AG04450 (cell line): Measurements from ENCODE around the gene NFIB. TPM values are rescaled to one million over a fixed set of nuclear protein-coding genes. Genes with fewer than 3 reads are reported as not detected.

Experiments
- CTCF ChIA-PET: fragments of 300-600, 350-600 bp; formaldehyde crosslinking; extraction: SDS; loops from one replicate; lab custom pipeline; 2022; ENCODE audit warnings: antibody characterized with exemption, inconsistent platforms; lab: Charles Lee
- POLR2A ChIA-PET: fragments of 350-600 bp; formaldehyde crosslinking; extraction: SDS; loops from one replicate; lab custom pipeline; 2021; ENCODE audit warnings: antibody characterized with exemption, inconsistent platforms; lab: Yijun Ruan, JAX
- DNase-seq: peaks from one replicate; pipeline ENCODE4 v3.0.0-alpha.2; 2011; ENCODE audit warnings: low read depth, low spot score
- H3K27ac ChIP-seq: one replicate; pipeline ENCODE4 v1.5.1; 2012; ENCODE audit warnings: low read depth, low read length, control low read depth
- H3K27me3 ChIP-seq: one replicate; pipeline ENCODE4 v1.6.0; 2012; ENCODE audit warnings: low read length; ENCODE audit not compliant: control insufficient read depth, insufficient read depth
- H3K4me3 ChIP-seq: 2 replicates; pipeline ENCODE4 v1.5.1; 2011; ENCODE audit warnings: mild to moderate bottlenecking, low read depth, low read length, control low read depth
- H3K9me3 ChIP-seq: 2 replicates; pipeline ENCODE4 v1.5.1; 2012; ENCODE audit warnings: low read length; ENCODE audit not compliant: control insufficient read depth, insufficient read depth
- CTCF ChIP-seq: IDR thresholded peaks from 2 replicates; pipeline ENCODE4 v1.5.1; 2011; ENCODE audit warnings: low read depth, low read length, control low read depth, inconsistent platforms
- polyA plus RNA-seq: library from polyadenylated mRNA; depleted of rRNA; stranded (reverse); fragments of >200 nt; gene quantifications from 2 replicates; pipeline ENCODE4 v1.2.3, GENCODE V29; 2011

Gene NFIB
- polyA plus RNA-seq, 1 experiment = 2.2 TPM

- H3K27ac ChIP-seq = no peak overlapping the region
- TF ChIP-seq CTCF = no peak
- CTCF ChIA-PET = no interaction called here
- H3K4me3 ChIP-seq = no peak overlapping the region
- no peak for DNase-seq
- POLR2A ChIA-PET = no interaction called here
- H3K9me3 ChIP-seq = no peaks in the 10 kb centered on the region
- no peaks in the 10 kb centered on the region for H3K27me3 ChIP-seq
Observed at GRCh38 chr9:14306188-14306587, 7.8 kb downstream of the NFIB start.

- Histone ChIP-seq H3K27ac (no peak overlapping the region), H3K27me3 (no peaks in the 10 kb centered on the region), H3K4me3 (no peak overlapping the region), H3K9me3 (no peaks in the 10 kb centered on the region)
- TF ChIP-seq CTCF = no peak
- CTCF ChIA-PET = no interaction called here
- POLR2A ChIA-PET = no interaction called here
- DNase-seq = no peak
Observed at GRCh38 chr9:14304259-14304658, 9.7 kb downstream of the NFIB start.

- no peak for TF ChIP-seq CTCF
- ChIA-PET CTCF (no interaction called here), POLR2A (no interaction called here)
- Histone ChIP-seq H3K9me3 (no peaks in the 10 kb centered on the region), H3K27ac (no peak overlapping the region), H3K4me3 (no peak overlapping the region), H3K27me3 (no peaks in the 10 kb centered on the region)
- DNase-seq = no peak
Observed at GRCh38 chr9:14303521-14303920, 10.4 kb downstream of the NFIB start.

GRCh38 chr9:14303100-14303499 lies 10.8 kb downstream of the NFIB start:
- no peak overlapping the region for H3K4me3 ChIP-seq
- ChIA-PET CTCF (no interaction called here), POLR2A (no interaction called here)
- H3K27ac ChIP-seq = no peak overlapping the region
- DNase-seq = no peak
- TF ChIP-seq CTCF = no peak
- H3K27me3 ChIP-seq = no peaks in the 10 kb centered on the region
- H3K9me3 ChIP-seq = no peaks in the 10 kb centered on the region

- no peak for TF ChIP-seq CTCF
- no peaks in the 10 kb centered on the region for H3K9me3 ChIP-seq
- POLR2A ChIA-PET = no interaction called here
- H3K4me3 ChIP-seq = no peak overlapping the region
- CTCF ChIA-PET = no interaction called here
- no peak overlapping the region for H3K27ac ChIP-seq
- no peaks in the 10 kb centered on the region for H3K27me3 ChIP-seq
- no peak for DNase-seq
Observed at GRCh38 chr9:14302405-14302804, 11.5 kb downstream of the NFIB start.
